ENCODE data around the gene WDR76. TPM values are rescaled to one million over a fixed set of nuclear protein-coding genes. Genes with fewer than 3 reads are reported as not detected.
A peak's percentile ranks its signal among the peaks of the same experiment; 100 is the strongest.
"Not testable (repeated sequence)": the region's sequence is repeated elsewhere in the genome, so short reads cannot be mapped to it uniquely, and the experiment has no call there.

The WDR76 gene
- total and polyA plus RNA-seq, 12 donors: 0.68 to 4.1 (median 1.7) TPM

DNA sequence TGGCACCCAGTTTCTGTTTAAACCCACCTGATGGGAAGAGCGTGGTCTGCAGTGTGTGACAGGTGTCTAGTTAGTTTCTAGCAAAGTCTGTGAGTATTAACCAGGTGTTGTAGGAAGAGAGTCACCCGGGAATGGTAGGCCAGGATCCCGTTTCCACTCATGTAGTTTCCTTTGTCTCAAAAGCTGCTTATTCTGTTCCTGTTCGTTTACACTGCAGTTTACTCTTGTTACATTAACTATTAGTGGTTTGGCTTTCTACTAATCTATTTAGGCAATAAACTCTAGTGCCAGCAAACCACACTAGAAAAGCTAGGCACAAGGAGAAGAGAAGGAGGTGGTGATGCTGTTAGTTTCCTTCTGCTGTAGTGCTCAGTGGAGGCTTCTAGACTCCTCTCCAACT, 32.7 kb downstream of the WDR76 start:
- no peak for DNase-seq
- 77 to 78% methylated on average over 4 of the region's 4 CpGs for WGBS, 2 donors
- peaks cover 0 to 78% (median 5%) of the 10 kb centered on the region in 9 donors for H3K36me3 ChIP-seq
- no peak for ATAC-seq
- no peaks in the 10 kb centered on the region for H3K27me3 ChIP-seq
- H3K27ac ChIP-seq: no peak overlapping the region
- TF ChIP-seq, protein P1, sequence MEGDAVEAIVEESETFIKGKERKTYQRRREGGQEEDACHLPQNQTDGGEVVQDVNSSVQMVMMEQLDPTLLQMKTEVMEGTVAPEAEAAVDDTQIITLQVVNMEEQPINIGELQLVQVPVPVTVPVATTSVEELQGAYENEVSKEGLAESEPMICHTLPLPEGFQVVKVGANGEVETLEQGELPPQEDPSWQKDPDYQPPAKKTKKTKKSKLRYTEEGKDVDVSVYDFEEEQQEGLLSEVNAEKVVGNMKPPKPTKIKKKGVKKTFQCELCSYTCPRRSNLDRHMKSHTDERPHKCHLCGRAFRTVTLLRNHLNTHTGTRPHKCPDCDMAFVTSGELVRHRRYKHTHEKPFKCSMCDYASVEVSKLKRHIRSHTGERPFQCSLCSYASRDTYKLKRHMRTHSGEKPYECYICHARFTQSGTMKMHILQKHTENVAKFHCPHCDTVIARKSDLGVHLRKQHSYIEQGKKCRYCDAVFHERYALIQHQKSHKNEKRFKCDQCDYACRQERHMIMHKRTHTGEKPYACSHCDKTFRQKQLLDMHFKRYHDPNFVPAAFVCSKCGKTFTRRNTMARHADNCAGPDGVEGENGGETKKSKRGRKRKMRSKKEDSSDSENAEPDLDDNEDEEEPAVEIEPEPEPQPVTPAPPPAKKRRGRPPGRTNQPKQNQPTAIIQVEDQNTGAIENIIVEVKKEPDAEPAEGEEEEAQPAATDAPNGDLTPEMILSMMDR (IDR thresholded peaks at IDR 0.05): no peak
- intact Hi-C loops (cut with DNase I): no loop called here
- H3K9me3 ChIP-seq: no peaks in the 10 kb centered on the region
- H3K4me1 ChIP-seq: no peaks in the 10 kb centered on the region
- H3K4me3 ChIP-seq: no peak overlapping the region

DNA sequence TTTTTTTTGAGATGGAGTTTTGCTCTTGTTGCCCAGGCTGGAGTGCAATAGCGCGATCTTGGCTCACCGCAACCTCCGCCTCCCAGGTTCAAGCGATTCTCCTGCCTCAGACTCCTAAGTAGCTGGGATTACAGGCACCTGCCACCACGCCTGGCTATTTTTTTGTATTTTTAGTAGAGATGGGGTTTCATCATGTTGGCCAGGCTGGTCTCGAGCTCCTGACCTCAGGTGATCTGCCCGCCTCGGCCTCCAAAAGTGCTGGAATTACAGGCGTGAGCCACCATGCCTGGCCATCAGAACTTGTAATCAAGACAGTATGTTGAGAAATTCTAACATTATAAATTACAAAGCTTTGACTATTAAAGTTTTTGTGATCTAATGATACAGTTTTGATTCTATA, 39.8 kb downstream of the WDR76 start:
- H3K4me1 ChIP-seq; H3K27me3 ChIP-seq; DNase-seq; H3K9me3 ChIP-seq; H3K4me3 ChIP-seq; intact Hi-C loops (cut with DNase I); ATAC-seq; H3K27ac ChIP-seq: not testable (repeated sequence)
- WGBS, 2 donors: 95 to 97% methylated on average over 10 of the region's 10 CpGs
- H3K36me3 ChIP-seq: peaks cover 0 to 78% (median 5%) of the 10 kb centered on the region in 9 donors

DNA sequence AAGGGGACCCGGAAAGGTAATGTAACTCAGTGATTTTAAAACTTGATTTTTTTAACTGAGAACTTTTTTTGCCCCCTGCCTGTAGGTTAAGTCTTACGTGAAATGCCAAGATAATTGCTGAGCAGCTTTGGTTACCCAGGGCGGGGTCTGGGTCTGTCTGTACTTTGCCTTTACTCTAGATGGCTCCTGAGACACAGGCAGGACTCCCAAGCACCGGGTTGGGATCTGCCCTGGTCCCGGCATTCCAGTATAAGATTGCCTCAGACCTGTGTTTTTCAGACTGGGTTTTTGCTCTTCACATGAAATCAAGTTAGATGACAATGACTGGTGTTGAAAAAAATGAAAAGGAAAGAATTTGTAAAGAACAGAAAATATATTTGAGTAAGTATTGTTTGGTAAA, 40.3 kb downstream of the WDR76 start:
- Histone ChIP-seq H3K27ac (no peak overlapping the region), H3K27me3 (no peaks in the 10 kb centered on the region), H3K36me3 (peaks cover 0 to 75% (median 5%) of the 10 kb centered on the region in 9 donors), H3K4me1 (peaks cover 0 to 14% (median 0%) of the 10 kb centered on the region in 9 donors), H3K9me3 (no peaks in the 10 kb centered on the region), H3K4me3 (no peak overlapping the region)
- no peak for ATAC-seq
- intact Hi-C loops (cut with DNase I): no loop called here
- no peak for DNase-seq
- WGBS, 2 donors: 94 to 95% methylated on average over 5 of the region's 5 CpGs
- TF ChIP-seq, protein P1 (IDR thresholded peaks at IDR 0.05): no peak

DNA sequence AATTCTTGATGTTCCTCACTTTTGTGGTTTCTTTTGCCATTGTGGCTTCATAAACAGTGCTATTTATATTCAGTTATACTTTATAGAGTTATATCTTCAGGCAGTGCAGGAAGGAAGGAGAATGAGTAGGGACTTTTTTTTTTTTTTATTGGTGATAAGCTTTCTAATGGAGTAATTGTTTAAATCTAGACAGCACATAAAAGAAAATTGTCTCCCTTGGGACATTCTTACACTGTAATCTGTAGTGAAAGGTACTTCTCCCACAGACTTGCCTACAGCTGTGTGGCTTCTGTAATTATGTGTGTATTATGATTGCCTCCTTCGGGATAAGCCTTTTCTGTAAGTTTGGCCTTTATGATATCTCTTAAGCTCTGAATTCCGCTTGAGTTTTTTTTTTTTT, 41.6 kb downstream of the WDR76 start:
- WGBS, 2 donors: 69 to 83% methylated on average over 2 of the region's 2 CpGs
- Histone ChIP-seq H3K27me3 (no peaks in the 10 kb centered on the region), H3K9me3 (no peaks in the 10 kb centered on the region), H3K4me3 (no peak overlapping the region), H3K36me3 (peaks cover 0 to 71% (median 4%) of the 10 kb centered on the region in 9 donors), H3K4me1 (peaks cover 0 to 23% (median 0%) of the 10 kb centered on the region in 9 donors), H3K27ac (no peak overlapping the region)
- DNase-seq (no peak), ATAC-seq (no peak)
- intact Hi-C loops (cut with DNase I): no loop called here
- TF ChIP-seq, protein P1 (IDR thresholded peaks at IDR 0.05): no peak

DNA sequence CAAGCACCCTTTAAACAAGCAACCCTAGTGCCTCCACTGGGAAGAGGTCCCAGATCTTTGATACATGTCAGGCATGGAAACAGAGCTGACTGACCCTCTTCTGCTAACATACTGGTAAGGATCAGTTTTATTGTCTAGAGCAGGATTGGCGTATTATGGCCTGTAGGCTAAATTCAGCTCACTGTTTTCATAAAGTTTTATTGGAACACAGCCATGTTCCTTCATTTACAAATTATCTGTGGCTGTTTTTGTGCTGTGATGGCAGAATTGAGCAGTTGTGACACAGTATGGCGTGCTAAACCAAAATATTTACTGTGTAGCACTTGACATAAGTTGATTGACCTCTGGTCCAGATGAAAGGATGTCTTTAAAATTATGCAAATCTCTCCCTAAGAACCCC, 45.0 kb downstream of the WDR76 start:
- intact Hi-C loops (cut with DNase I): loop anchor here in 3 of 10 donors (10.0 kb wide), 2 partner anchors 193 to 343 kb away; no protein-coding TSS in a partner anchor
- 74 to 85% methylated on average over 2 of the region's 2 CpGs for WGBS, 2 donors
- peak in 2 of 8 donors; percentile 27 to 37 for ATAC-seq

More for the DNA sequence above, 45.0 kb downstream of the WDR76 start:
- TF ChIP-seq, protein P1 (IDR thresholded peaks at IDR 0.05): no peak
- Histone ChIP-seq H3K27me3 (no peaks in the 10 kb centered on the region), H3K4me1 (peaks cover 0 to 52% (median 3%) of the 10 kb centered on the region in 9 donors), H3K27ac (peak overlapping the region in 1 of 10 donors; percentile 36), H3K4me3 (no peak overlapping the region), H3K36me3 (peaks cover 0 to 60% (median 4%) of the 10 kb centered on the region in 9 donors), H3K9me3 (no peaks in the 10 kb centered on the region)
- DNase-seq: no peak
